GM12892 (cell line): Measurements from ENCODE around the gene EFCAB13.

ENCODE experiments used
- DNase-seq: peaks from one replicate; pipeline ENCODE4 v3.0.0; 2011; ENCODE audit not compliant: insufficient read length
- FAIRE-seq: peaks from 2 replicates; lab custom pipeline; 2011; peaks lifted over from hg19 to GRCh38; lab: Jason Lieb, UNC
- POLR2A ChIP-seq: IDR thresholded peaks from 2 replicates; pipeline ENCODE4 v1.6.1; 2011; ENCODE audit warnings: low read depth, low read length, control low read depth
- POLR2AphosphoS5 ChIP-seq: IDR thresholded peaks from 2 replicates; pipeline ENCODE4 v1.6.1; 2011; ENCODE audit warnings: low read depth, low read length, control low read depth
- TAF1 ChIP-seq: IDR thresholded peaks from 2 replicates; pipeline ENCODE4 v1.6.1; 2011; ENCODE audit warnings: low read depth, mild to moderate bottlenecking, control low read depth, low read length, borderline replicate concordance

EFCAB13 gene

DNA sequence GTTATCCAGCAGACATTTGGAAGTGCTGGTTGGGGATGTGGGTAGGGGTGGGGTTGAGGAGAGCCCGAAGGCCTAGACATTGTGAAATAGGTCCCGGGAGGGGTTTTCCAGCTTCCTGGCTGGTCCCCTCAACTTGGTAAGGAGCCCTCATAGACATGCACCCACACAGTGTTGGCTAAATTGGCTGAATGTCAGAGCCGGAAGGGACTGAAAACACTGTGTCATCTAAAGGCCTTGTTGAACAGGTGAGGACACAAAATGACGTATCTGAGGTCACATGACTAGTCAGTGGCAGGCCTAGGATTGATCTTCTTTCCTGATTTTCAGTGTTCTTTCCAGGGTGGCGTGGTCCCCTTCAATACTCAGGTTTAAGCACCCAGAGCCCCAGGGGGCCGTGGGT is 42.5 kb upstream of the EFCAB13 start:
- no peak for TF ChIP-seq TAF1
- no peak for TF ChIP-seq POLR2A
- TF ChIP-seq POLR2AphosphoS5 = no peak
- DNase-seq (no peak), FAIRE-seq (no peak)

DNA sequence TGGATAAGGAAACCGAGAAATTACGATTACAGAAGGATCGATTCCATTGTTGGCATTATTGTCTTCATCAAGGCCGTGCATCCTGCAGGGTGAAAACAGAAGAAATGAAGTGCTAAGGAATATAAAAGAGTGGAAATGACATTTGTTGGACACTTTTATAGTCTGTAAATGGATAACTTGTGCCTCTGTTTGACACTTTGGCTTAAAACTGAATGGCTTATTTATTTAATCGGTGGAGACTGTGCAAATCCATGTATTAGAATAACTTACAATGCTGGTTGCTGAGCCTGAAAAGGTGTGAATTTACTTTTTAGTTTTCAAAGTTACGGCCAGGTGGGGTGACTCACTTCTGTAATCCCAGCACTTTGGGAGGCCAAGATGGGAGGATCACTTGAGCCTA is 38.8 kb upstream of the EFCAB13 start:
- FAIRE-seq (no peak), DNase-seq (no peak)
- TF ChIP-seq POLR2AphosphoS5 (no peak), POLR2A (no peak), TAF1 (no peak)

DNA sequence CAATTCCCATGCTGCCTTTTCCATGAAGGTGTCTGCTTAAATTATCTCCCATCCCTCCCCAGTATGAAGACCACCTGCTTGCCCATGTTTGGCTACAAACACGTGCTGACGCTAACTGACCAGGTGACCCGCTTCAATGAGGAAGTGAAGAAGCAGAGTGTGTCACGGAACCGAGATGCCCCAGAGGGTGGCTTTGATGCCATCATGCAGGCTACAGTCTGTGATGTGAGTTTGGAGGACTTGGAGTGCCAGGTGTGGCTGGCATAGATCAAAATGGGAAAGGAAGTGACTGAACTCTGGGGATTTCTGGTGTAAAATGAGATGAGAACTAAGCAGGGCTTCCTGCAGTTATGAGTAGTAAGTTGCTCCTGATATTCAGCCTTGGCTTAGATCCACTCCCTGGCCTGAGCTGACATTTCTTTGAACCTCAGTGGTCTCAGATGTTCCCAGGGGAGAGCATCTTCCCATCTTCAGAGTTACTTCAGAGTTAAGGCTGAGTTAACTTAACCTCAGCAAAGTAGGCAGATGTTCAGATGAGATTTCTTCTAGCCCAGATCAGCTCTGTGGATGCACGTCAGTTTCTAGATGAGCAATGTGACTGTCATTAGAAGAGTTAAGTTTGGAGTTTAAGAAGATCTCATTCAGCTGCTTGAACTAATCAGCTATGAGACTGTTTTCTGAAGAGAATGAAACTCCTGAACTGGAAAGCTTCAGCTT is 37.4 kb upstream of the EFCAB13 start:
- peak; percentile 92 for FAIRE-seq
- peak; percentile 31 for DNase-seq
- TF ChIP-seq POLR2A (0 out of 2 replicates have a peak, but pooled peaks have one; percentile 8), TAF1 (no peak), POLR2AphosphoS5 (peak; percentile 57)

DNA sequence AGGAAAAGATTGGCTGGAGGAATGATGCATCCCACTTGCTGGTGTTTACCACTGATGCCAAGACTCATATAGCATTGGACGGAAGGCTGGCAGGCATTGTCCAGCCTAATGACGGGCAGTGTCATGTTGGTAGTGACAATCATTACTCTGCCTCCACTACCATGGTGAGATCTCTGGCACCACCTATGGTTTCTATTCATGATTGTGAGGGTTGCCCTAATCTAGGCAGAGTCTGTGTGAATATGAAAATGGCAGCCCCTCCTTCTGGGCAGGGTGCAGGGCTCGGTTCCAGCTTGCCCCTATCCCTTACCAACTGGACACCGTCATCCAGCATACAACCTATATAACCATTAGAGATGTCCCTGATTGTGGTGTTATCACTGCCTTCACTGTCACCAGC is 36.7 kb upstream of the EFCAB13 start:
- DNase-seq = no peak
- TF ChIP-seq POLR2A (0 out of 2 replicates have a peak, but pooled peaks have one; percentile 8), TAF1 (no peak), POLR2AphosphoS5 (no peak)
- FAIRE-seq = no peak

DNA sequence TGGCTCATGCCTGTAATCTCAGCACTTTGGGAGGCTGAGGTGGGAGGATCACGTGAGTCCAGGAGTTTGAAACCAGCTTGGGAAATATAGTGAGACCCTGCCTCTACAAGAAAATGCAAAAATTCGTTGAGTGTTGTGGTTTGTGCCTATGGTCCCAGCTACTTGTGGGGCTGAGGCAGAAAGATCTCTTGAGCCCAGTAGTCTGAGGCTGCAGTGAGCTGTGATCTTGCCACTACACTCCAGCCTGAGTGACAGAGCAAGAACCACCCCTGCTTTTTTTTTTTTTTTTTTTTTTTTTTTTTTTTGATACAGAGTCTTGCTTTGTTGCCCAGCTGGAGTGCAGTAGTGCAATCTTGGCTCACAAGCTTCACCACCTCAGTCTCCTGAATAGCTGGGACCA is 36.1 kb upstream of the EFCAB13 start:
- no peak for TF ChIP-seq POLR2AphosphoS5
- no peak for TF ChIP-seq POLR2A
- TF ChIP-seq TAF1 = no peak
- no peak for DNase-seq
- FAIRE-seq = no peak

DNA sequence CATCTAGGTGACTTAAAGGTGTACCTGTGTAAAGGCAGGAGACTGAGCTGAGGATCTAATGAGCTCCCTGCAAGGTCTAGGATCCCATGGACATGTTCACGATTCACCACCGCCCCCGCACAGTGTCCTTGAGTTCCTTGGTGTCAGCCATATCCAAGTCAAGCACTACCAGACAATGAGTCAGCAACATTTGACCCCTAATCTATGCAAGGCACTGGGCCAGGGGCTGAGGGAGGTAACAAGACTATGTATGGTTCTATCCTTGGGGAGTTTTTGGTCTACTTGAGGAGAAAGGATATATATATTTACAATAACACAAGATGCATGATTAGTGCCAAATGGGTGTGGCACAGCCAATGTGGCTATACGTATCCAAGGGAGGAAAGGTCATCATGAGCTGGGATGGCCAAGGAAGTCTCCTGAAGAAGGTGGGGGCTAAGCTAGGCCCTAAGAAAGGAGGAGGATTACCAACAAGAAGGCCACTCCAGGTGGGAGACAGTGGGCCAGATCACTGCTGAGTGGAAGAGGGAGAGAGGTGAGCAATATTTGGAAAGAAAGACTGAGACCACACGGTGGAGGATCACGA is 35.1 kb upstream of the EFCAB13 start:
- FAIRE-seq (no peak), DNase-seq (no peak)
- TF ChIP-seq POLR2AphosphoS5 (no peak), TAF1 (no peak), POLR2A (no peak)

DNA sequence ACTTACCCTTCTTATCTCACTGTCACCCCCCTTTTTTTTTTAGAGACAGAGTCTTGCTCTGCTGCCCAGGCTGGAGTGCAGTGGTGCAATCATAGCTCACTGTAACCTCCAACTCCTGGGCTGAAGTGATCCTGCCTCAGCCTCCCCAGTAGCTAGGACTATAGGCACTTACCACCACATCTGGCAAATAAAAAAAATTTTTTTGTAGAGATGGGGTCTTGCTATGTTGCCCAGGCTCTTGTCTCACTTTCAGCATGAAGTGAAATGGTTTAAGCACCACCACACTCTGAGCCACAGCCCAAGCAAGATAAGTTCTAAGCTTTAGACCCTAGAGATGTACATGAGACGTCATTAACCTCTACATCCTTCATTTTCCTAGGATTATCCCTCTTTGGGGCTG is 34.5 kb upstream of the EFCAB13 start:
- DNase-seq = no peak
- FAIRE-seq = no peak
- TF ChIP-seq TAF1 = no peak
- no peak for TF ChIP-seq POLR2AphosphoS5
- no peak for TF ChIP-seq POLR2A

DNA sequence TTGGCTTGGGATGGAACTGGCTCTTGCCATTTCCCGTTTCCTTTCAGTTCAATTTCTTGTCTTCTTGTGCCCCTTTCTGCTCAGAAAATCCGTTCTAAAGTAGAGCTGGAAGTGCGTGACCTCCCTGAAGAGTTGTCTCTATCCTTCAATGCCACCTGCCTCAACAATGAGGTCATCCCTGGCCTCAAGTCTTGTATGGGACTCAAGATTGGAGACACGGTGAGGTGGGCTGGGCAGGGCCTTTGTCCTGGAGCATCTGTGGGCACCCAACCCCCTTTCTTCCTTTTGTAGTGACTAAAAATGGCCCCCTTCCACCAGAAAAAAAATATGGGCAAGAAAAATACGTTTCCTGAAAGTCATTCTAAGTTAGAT is 32.9 kb upstream of the EFCAB13 start:
- TF ChIP-seq POLR2AphosphoS5 = no peak
- no peak for TF ChIP-seq POLR2A
- TF ChIP-seq TAF1 = no peak
- no peak for FAIRE-seq

DNA sequence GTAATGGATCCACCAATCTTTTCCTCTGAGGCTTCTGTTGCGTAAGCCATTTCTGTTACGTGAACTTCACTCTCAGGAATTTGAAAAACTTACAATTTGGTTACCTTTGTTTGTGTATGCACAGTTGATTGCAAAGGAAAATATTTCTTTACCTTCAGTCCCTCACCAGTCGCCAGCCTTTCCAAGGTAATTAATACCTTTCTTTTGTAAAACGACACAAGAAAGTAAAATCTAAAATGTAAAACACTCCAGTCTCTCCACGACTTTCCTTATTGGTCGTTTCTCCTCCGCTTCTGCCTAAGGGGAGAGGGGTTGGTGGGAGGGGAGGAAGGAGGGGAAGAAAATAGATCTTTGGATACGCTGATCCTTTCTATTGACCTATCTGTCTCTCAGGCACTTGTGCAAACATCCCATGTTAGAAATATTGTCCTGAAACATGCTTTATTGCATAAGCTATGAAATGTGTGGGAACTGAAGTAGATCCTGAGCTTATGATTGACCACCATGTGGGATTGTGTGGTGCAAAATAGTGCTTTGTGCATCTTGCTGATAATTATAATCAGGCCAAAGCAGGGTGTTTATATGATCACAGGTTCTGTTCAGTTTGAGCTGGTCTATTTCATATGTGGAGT is 32.4 kb upstream of the EFCAB13 start:
- FAIRE-seq (no peak), DNase-seq (no peak)
- TF ChIP-seq POLR2A (no peak), TAF1 (no peak), POLR2AphosphoS5 (no peak)

More for the DNA sequence above, 32.9 kb upstream of the EFCAB13 start:
- no peak for DNase-seq

DNA sequence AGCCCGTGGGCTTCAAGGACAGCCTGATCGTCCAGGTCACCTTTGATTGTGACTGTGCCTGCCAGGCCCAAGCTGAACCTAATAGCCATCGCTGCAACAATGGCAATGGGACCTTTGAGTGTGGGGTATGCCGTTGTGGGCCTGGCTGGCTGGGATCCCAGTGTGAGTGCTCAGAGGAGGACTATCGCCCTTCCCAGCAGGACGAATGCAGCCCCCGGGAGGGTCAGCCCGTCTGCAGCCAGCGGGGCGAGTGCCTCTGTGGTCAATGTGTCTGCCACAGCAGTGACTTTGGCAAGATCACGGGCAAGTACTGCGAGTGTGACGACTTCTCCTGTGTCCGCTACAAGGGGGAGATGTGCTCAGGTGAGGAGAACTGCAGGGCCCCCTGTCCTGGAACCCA is 31.5 kb upstream of the EFCAB13 start:
- DNase-seq (no peak), FAIRE-seq (no peak)
- TF ChIP-seq TAF1 (no peak), POLR2A (no peak), POLR2AphosphoS5 (no peak)

DNA sequence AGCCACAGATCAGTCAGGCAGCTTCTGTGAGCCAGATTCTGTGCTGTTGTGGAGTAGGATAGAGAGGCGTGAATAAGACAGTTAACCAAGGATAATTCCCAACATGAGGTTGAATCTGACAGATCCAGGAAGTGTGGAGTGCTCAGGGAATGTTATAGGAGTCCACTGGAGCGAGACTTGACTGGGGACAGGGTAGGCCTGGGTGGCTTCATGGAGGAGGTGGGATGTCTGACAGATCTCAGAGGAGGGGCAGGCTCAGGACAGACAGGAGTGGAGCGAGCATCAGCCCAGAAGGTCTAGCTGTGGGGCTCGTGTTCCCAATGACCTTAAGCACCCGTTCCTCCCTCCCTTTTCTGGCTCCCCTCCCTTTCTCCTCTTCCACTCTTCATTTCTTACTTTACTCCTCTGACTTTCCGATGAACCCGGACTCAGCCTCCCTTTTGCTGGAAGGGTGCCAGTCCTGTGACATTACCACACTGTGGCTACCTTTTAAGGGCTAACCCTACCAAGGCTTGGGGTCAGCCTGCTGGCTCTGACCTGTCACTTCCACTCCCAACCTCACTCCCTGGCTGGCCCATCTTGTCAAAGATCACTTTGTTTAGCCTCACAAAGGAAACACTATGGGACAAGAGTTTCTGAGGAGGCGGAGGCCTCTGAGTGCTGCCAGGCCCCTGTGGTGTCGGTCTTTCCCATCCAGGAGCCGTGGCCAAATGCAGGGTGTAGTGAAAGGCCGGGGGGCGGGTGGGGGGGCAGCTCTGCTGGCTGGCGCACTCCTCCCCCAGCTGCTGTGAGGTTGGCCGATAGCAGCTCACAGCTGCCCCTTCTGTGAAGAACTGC is 28.5 kb upstream of the EFCAB13 start:
- DNase-seq (no peak), FAIRE-seq (no peak)
- TF ChIP-seq TAF1 (no peak), POLR2AphosphoS5 (no peak), POLR2A (no peak)
